GM11168 (cell line): ENCODE measurements around the gene CCNO.

Source experiments
- in situ Hi-C: fragments of 300-500 bp; cut with MboI; formaldehyde crosslinking; loops from one replicate; pipeline ENCODE4 v1.12.0; 2022; ENCODE audit warnings: low sequenced_read_pairs; ENCODE audit not compliant: unreplicated experiment

CCNO gene, protein sequence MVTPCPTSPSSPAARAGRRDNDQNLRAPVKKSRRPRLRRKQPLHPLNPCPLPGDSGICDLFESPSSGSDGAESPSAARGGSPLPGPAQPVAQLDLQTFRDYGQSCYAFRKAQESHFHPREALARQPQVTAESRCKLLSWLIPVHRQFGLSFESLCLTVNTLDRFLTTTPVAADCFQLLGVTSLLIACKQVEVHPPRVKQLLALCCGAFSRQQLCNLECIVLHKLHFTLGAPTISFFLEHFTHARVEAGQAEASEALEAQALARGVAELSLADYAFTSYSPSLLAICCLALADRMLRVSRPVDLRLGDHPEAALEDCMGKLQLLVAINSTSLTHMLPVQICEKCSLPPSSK

DNA sequence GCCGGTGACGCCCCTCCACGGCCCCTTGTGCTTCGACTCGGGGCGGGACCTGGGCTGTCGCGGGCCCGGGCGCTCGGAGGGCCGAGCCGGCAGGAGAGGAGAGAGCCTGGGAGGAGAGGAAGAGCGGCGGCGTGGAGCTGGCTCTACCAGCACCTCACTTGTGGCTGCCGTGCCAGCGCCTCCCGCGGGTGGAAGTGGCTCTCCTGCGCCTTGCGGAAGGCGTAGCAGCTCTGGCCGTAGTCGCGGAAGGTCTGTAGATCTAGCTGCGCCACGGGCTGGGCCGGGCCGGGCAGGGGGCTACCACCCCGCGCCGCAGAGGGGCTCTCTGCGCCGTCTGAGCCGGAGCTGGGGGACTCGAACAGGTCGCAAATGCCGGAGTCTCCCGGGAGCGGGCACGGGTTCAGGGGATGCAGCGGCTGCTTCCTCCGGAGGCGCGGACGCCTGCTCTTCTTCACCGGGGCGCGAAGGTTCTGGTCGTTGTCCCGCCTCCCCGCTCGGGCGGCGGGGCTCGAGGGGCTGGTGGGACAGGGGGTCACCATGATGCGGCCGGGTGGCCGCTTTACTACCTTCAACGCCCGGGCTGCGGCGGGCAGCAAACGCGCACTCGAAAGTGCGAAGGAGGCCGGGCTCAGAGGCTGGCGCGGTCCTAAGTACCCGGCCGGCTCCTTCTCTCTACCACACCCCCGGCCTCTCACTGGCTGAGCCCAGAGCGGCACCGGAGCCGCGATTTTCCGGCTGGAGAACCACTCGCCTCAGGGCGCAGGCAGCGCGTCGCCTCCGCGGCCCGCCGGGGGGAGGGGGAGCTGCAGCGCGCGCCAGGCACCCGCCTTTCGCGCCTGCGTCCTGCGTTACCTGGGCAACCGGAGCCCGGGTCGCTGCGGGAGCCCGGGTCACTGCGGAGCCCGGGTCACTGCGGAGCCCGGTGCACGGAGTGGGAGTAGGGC lies at the start of gene CCNO:
Gene CCNO, minus strand, starts transcription at position 624 of the 944 bp plus-strand sequence. Its CDS starts 85 bp downstream, at position 539.
- in situ Hi-C loops, result no loop called here

DNA sequence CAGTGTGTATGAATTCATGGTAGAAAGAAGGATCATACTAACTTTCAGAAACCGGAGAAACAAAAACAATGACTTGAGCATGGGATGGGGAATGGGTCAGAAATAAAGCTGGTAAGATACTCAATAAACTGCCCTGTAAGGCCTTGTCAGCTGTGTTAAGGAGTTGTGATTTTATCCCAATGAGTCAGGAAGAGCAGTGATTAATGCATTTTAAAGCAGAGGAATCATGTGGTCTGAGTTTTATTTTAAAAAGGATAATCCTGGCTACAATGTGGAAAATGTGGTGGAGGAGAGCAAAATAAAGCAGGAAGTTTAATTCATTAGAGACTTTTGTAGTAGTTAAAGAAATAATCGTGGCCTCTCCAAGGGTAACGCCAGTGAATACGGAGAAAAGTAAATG lies 45.4 kb upstream of the CCNO start:
- in situ Hi-C loops, result no loop called here

DNA sequence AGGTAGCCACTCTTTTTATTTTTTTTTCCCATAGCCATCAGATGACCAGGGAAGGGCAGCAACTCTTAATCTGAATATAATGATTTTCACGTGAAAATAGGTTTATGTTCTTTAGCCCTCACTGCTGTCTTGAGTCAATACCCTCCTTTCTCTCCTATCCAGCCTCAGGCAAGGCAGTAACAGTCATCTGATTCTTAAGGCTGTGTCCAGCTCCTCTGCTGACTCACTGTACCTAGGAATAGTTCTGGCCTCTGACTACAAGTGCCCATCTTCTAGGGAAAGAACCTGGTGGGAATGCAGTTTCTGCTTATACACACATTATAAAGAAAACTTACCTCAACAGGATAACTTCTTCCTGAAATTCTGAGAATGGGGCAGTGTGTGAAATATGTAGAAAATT lies 43.4 kb upstream of the CCNO start:
- in situ Hi-C loops, result no loop called here

DNA sequence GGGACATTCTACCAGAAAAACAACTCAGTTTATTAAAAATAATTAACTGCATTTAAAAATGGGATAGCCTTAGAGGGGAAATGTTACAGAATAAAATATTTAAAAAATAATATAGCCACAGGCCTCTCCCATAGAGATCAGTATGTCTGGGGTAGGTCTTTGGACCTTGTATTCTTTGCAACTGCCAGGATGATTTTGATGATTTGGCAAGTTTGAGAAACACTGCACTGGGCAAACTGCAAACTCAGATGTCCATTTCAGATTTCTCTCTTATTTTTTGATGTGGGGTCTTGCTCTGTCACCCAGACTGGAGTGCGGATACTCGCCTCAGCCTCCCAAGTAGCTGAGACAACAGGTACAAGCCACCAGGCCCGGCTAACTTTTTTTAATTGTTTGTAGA lies 24.9 kb upstream of the CCNO start:
- in situ Hi-C loops, result no loop called here

DNA sequence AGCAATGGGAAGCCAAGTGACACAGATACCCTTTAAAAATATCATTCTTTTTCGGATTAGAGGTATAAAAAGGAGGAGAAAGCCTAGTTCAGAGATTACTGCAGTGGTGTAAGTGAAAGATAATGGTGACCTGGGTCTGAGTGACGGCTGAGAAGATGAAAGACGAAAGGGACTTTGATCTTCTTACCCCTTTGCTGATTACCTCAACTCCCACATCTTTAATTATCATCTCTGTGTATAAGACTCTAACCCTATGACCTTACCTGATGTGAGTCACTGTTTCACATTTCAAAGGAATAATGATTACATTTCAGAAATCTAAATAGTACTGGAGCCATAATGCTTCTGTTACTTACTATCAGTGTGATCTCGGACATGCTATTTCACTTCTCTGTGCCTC lies 21.4 kb upstream of the CCNO start:
- in situ Hi-C loops, result no loop called here

DNA sequence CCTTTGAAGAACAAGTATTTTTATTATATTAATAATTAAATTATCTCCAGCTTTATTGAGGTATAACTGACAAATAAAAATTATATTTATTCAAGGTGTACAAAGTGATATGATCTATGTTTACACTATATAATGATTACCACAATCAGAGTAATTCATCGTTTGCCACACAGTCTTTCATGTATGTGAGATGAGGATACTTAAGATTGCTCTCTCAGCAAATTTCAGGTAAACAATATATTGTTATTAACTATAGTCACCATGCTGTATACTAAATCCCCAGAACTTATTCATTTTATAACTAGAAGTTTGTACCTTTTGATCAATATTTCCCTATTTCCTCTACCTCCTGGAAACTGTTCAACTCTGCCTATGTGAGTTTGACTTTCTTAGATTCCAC lies 16.7 kb upstream of the CCNO start:
- in situ Hi-C loops, result no loop called here

DNA sequence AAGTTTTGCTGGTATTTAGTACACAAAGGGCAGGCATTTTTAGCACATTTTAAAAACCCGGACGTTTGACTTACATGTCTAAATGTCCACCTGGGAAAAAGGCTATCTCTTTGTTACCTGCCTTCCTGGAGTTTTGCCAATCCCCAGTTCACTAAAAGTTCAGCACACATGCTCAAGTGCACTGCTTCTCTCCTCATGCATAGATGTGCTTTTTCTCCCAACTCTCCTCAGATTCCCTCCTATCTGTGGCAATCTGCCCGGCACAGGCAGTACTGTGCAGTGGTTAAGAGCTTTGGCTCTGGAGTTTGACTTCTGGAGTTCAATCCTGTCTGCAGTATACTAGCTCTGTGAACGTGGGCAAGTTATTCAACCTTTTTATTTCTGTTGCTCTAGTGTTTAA lies 8.3 kb upstream of the CCNO start:
- in situ Hi-C loops, result no loop called here

DNA sequence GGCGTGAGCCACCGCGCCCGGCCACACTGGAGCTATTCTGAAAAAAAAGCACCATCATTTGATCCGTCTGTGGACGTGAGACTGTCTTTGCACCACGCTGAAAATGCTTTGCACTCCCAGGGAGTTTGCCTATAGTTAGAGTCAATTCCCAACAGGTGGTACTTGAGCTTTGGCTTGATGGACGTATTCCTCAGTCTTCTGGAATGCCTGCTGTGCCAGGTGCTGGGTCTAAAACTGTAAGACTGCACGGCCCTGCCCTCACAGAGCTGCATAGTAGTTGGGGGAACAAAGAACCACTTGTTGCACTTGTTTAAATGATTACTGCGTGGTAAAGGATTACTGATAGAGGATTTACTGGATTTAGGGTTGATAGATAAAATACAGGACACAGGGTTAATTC lies 3.4 kb upstream of the CCNO start:
- in situ Hi-C loops, result no loop called here

DNA sequence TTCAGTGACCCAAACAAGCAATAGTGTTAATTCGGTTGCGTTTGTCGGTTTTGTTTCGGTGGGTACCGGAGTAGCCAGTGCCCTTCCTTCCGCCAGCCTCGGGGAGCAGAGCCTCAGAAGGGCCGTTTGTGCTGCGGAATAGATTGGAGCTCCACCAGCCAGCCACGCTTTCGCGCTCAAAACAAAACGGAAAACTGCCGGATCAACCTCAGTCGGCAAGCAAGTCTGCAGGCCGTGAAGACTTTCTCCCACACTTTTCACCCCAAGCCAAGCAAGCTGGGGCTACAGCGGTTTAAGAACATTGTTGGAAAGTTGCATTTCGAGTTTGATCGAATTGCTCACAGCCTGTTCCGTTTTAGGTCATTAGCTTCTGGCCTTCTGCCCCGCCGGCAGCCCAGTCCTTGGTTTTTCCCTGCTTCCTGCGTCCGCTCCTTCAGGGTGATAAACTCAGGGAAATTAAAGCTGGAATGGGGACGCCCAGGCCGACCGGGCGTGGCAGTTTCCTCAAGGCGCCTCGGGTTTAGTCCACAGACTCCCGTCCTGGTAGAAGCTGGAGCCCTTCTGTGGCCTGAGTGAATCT lies 803 bp upstream of the CCNO start:
- in situ Hi-C loops, result no loop called here

DNA sequence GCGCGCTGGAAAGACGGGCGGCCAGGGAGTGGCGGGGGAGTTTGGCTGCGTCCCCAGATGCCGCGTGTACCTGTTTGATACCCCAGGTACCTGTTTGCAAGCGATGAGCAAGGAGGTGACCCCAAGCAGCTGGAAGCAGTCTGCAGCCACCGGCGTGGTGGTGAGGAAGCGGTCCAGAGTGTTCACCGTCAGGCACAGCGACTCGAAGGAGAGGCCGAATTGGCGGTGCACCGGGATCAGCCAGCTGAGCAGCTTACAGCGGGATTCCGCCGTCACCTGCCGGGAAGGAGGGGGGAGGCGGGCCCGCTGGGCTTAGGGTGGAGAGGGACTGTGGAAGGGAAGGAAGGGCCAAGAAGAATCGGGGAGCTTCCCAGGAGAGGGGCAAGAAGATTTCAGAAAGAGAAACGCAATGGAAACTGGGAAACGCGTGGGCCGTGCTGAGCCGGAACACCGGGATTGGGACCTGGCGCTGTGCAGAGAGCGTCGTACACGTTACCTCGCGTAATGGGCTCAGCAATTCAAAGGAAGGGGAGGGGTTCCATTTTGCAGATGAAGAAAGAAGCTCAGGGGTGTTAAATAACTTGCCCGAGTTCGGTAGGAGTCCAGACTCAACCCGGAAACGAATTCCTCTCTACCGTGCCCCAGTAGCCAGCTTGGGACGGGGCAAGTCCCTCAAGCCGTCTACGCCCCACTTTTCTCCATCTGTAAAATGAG lies 980 bp downstream of the CCNO start:
- in situ Hi-C loops, result no loop called here

DNA sequence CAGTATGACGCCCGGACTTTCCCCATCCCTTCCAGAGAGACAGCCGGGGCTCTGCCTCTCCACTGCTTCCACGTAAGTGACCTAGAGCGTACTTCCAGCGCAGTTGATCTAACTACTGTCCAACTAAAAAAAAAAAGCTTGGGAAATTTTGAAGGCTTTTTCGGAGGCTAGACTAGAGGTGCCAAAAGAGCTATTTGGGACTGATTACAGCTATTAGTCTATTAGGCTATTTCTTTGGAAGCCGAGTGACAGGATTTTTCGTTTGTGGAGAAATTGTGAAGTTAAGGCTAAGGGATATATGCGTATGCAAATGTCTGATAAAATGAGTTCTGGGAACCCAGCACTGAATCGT lies 1.5 kb downstream of the CCNO start:
- in situ Hi-C loops, result no loop called here

DNA sequence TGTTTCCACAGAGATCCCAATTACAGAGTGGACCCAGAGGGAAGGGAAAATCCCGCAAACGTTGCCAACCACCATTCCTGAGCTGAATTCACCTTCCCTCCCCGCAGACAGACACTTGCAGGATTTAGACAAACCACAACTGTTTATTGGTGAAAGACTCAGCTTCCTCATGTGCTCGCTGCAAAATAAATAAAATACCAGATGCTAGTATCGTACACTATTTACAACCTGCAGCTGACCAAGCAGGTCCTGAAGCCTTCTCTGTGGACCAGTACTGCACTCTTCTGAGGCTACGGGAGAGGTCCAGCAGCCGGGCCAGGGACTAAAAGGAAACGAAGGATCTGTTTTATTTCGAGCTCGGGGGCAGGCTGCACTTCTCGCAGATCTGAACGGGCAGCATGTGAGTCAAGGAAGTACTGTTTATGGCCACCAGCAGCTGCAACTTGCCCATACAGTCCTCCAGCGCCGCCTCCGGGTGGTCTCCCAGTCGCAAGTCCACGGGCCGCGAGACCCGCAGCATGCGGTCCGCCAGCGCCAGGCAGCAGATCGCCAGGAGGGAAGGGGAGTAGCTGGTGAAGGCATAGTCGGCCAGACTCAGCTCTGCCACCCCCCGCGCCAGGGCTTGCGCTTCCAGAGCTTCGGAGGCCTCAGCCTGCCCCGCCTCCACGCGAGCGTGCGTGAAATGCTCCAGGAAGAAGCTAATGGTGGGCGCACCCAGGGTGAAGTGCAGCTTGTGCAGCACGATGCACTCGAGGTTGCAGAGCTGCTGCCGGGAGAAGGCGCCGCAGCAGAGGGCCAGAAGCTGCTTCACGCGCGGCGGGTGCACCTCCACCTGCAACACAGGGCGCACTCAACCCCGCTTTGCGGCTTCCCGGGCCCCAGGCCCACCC lies 2.1 kb downstream of the CCNO start:
- in situ Hi-C loops, result no loop called here

DNA sequence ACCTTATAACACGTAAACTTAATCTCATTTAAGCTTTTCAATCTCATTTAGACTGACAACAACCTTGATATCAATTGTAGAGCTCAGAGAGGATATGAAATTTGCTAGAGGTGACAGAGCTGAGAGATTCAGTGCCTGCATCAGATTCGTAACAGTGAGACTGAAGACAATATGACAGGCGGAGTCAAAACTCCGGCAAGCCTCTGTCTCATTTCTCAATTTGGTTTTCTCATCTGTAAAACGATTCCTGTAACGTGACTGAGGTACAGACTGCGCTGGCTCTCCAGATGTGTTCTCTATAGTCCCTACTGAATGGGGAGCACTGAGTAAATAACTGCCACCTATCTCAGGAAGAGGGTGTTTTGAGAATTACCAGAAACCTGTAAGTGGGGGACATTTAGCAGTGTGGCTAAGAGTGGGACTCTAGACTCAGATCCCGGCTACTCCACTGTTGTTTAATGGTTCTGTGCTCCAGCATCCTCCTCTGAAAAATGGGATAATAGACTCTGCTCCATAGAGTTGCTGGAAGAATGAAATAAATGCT lies 3.2 kb downstream of the CCNO start:
- in situ Hi-C loops, result no loop called here

DNA sequence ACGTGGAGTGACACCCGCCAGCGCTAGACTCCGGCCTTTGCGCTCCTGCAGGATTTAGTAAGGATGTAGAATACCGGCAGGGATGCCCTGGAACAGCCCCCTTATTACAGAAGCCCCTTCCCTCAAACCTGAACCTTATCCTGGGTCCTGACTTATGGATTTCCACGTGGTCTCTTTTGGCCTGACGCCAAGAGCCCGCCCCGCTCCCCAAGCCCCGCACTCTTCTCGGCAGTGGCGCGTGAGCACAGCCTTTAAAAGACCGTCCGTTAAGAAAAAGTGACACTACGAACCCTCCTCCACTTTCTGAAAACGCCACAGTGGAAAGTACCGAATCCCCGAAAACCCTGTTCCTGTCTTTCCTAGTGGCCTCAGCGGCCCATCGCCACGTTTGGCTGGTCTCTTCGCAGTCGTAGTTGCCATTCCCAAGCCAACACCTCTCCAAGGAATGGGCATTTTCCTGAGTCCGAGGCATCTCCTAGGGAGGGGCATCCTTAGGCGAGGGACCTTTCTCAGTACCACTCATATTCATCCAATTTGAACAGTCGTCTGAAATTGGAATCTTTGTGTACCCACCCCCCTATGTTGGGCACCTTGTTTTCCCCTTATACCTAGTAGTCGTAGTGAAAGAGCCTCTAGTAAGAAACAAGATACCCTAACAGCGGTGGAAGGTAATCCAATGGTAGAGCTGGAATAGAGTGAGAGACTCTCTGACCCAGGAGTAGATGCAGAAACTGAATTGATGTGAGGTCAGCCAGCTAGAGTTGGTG lies 5.6 kb downstream of the CCNO start:
- in situ Hi-C loops, result no loop called here

DNA sequence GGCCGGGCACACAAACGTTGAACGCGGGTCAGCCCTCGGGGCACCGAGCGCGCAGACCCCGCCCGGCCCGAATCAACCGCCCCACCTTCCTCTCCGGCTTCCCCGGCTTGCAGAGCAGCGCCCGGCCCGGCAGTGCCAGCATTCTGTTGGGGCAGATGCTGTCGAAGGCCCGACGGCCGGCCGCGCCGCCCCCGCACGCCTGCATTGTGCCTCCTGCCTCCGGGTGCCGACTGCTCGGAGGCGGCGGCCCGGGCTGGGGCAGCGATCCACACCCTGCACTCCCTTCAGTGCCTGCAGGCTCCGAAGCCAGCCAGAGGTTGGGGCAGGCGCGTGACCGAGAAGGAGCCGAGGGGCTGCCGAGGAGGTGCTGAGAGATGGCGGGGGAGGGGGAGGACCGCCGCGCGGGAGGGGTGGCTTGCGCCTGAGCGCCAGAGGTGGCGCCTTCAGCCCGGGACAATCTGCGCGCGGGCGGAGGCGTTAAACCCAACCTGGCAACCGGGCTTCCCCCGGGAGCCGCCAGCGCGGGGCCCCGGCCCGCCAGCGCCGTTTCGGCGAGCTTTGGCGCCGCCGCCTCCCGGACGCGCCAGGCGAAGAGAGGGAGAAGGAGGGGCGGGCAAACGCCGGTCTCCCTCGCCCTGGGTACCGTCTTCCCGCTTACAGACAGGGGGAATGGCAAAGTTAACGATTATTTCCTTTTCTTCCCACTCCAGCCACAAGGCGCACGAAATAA lies 6.3 kb downstream of the CCNO start, which contains the start of gene MCIDAS:
Gene MCIDAS, minus strand, starts transcription at position 382 of the 730 bp plus-strand sequence. Its CDS starts 177 bp downstream, at position 205.
- in situ Hi-C loops, result no loop called here

DNA sequence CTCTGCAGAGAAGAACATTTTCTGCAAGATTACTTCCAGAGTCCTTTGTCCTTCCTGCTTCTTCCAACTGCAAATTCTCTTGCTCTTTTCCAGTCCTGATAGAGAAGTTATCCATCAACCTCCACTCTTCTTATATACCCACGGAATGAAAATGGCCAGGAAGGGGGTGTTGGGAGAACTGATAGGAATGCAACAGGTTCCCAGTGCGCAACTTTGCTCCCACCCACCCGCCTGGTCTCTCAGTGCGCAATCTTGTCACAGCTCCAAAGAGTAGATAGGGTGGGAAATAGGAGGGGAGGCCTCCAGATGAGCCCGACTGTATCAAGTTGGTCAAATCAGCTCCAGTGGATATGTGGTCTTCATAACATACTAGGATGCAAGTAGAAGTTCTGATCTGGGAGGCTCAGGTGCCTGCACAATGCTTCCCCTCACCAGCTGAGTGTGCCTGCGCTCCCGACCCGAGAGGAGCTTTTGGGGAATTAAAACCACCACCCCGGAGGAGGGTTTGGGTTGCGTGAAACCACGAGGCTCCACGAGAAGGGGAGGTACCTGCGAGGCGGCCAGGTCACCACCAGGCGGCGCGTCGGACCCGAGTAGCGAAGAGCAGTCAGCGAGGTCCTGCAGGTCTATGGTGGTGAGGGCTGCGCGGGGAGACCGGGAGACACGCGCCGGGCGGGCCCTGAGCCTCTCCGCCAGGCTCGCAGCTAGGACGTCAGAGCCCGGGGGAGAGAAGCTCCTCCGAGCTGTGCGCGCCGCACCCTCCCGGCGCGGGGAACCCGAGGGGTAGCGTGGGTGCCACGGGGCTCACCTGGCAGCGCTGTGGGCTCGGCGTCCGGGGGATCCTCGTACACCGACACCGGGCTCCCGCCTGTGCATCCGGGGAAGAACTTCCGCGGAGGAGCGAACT lies 7.1 kb downstream of the CCNO start:
- in situ Hi-C loops, result no loop called here

DNA sequence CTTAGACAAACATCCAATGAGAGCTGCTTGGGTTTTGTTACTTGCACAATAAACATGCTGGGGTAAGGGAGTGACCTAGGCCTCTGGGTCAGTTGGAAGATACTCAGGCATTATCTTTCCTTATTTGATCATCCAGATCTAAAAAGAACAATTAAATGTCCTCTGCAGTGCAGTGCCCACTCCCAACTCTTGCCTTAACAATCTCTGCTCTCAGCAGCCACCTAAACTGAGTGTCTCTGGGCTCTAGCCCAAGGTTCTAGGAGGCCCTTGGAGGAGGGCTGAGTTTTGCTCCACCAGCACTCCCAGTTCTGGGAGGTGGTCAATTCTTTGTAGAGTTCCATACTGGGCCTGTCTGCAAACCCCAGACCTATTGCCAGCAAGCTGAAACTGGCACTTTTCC lies 8.1 kb downstream of the CCNO start:
- in situ Hi-C loops, result no loop called here
